PC-9 (cell line): ENCODE results near the gene PREPL. TPM values are rescaled to one million over a fixed set of nuclear protein-coding genes. Genes with fewer than 3 reads are reported as not detected.

ENCODE experiments used
- BruUV-seq: library from RNA; stranded (reverse); fragments of 400-500 nt; replicated peaks from 2 replicates; lab custom pipeline; 2021; lab: Mats Ljungman, UMichigan
- CTCF ChIA-PET: fragments of 300-600 bp; sonication (Branson Sonifier 250); formaldehyde crosslinking; loops from one replicate; lab custom pipeline; 2022; ENCODE audit warnings: antibody characterized with exemption; lab: Charles Lee
- POLR2A ChIA-PET: fragments of 300-600 bp; sonication (Branson Sonifier 250); formaldehyde crosslinking; loops from one replicate; lab custom pipeline; 2022; ENCODE audit warnings: antibody characterized with exemption; ENCODE audit not compliant: unreplicated experiment; lab: Charles Lee
- DNase-seq, 2 experiments: peaks; one replicate each; pipeline versions ENCODE4 v3.0.0 to v3.0.0-alpha.2; 2015 to 2022; ENCODE audit warnings: mixed read lengths in 1 of 2
- H2AFZ ChIP-seq: fragments of 200-600 bp; sonication (generic); 2 replicates; pipeline ENCODE4 v1.8.1; 2017; ENCODE audit warnings: antibody characterized with exemption
- H3F3A ChIP-seq: fragments of 200-600 bp; sonication (generic); 2 replicates; pipeline ENCODE4 v1.8.1; 2017; ENCODE audit warnings: antibody characterized with exemption, mild to moderate bottlenecking, low read depth; ENCODE audit not compliant: insufficient read depth
- H3K27ac ChIP-seq: fragments of 200-600 bp; sonication (generic); 2 replicates; pipeline ENCODE4 v1.6.1; 2016; ENCODE audit warnings: mixed run types
- H3K27me3 ChIP-seq: fragments of 200-600 bp; sonication (generic); 2 replicates; pipeline ENCODE4 v1.6.1; 2016; ENCODE audit warnings: low read depth, mixed run types; ENCODE audit not compliant: insufficient read depth
- H3K36me3 ChIP-seq: fragments of 200-600 bp; sonication (generic); 2 replicates; pipeline ENCODE4 v1.6.1; 2016; ENCODE audit warnings: low read depth, mixed run types
- H3K4me1 ChIP-seq: fragments of 200-600 bp; sonication (generic); replicated peaks from 2 replicates; pipeline ENCODE4 v1.6.1; 2016; ENCODE audit warnings: mixed run types; ENCODE audit not compliant: insufficient read depth
- H3K4me2 ChIP-seq: fragments of 200-600 bp; sonication (generic); 2 replicates; pipeline ENCODE4 v1.6.1; 2017; ENCODE audit warnings: mixed run types
- H3K4me3 ChIP-seq: fragments of 200-600 bp; sonication (generic); 2 replicates; pipeline ENCODE4 v1.6.1; 2016; ENCODE audit warnings: mixed run types
- H3K79me2 ChIP-seq: fragments of 200-600 bp; sonication (generic); 2 replicates; pipeline ENCODE4 v1.6.1; 2017; ENCODE audit warnings: low read depth, mixed run types
- H3K9me2 ChIP-seq: fragments of 200-600 bp; sonication (generic); 2 replicates; pipeline ENCODE4 v1.8.1; 2017; ENCODE audit warnings: mild to moderate bottlenecking; ENCODE audit not compliant: insufficient read depth
- H3K9me3 ChIP-seq: fragments of 200-600 bp; sonication (generic); 2 replicates; pipeline ENCODE4 v1.8.1; 2016; ENCODE audit warnings: low read depth; ENCODE audit not compliant: insufficient read depth
- H4K20me1 ChIP-seq: fragments of 200-600 bp; sonication (generic); 2 replicates; pipeline ENCODE4 v1.8.1; 2017; ENCODE audit not compliant: insufficient read depth
- EZH2 ChIP-seq: fragments of 200-600 bp; sonication (generic); IDR thresholded peaks from 2 replicates; pipeline ENCODE4 v1.8.0; 2017; ENCODE audit warnings: antibody characterized with exemption, low read depth
- intact Hi-C: fragments of 100-400 bp; cut with micrococcal nuclease; formaldehyde crosslinking; loops from one replicate; pipeline ENCODE4 v1.10.0; 2022; ENCODE audit not compliant: unreplicated experiment
- total RNA-seq: library from RNA; stranded (reverse); gene quantifications from 2 replicates; pipeline ENCODE4 v1.2.3, GENCODE V29; 2021
- TF ChIP-seq, protein P1 (sequence below): fragments of 200-600 bp; sonication (generic); conservative IDR thresholded peaks from 2 replicates; pipeline ENCODE4 v1.6.1; 2017; ENCODE audit warnings: mixed run types, antibody characterized with exemption, mild to moderate bottlenecking, moderate library complexity

The PREPL gene
- total RNA-seq, 1 experiment from 2014 or later, result 42.2 TPM

DNA sequence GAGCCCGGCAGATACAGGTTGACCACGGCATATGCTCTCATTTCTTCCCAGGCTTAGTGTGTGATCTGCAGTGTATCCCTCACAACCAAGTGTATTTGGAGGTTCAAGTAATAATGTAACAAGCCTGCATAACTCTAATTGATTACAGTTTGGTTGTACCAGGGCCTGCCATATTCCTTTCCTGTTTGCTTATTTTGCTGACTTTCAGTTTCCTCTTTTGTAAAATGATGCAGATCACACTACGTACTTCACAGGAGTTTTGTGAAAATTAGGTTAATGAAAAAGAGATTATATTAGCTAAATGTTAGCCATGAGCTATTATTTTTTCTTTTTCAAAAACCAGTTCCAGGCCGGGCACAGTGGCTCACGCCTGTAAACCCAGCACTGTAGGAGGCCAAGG lies 60.2 kb downstream of the PREPL start:
- H3K4me1 ChIP-seq, result no peaks in the 10 kb centered on the region
- H3K4me3 ChIP-seq, result no peak overlapping the region
- CTCF ChIA-PET, result no interaction called here

DNA sequence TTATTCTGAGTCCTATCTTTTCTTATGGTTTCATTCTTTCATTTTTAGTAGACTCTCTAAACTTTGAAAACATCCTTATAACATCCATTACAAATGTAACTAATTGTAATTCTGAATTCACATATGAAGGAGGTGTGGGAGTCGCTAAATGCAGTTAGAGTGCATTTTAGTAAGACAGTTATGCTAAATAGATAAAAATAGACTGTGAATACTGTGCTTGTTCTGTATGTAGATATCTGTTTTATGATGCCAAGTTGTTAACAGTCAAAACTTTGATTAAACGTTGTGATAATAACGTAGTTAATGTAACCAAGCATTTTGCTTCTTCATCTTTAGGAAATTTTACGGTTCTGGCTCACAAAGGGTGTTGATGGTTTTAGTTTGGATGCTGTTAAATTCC lies 61.7 kb downstream of the PREPL start:
- Histone ChIP-seq H3K4me1 (no peaks in the 10 kb centered on the region), H3K27me3 (no peaks in the 10 kb centered on the region), H4K20me1 (no peaks in the 10 kb centered on the region), H3K79me2 (no peaks in the 10 kb centered on the region), H2AFZ (no peak overlapping the region), H3K27ac (no peak overlapping the region), H3K4me2 (no peak overlapping the region), H3K9me2 (no peaks in the 10 kb centered on the region), H3K36me3 (no peaks in the 10 kb centered on the region), H3K4me3 (no peak overlapping the region), H3F3A (no peaks in the 10 kb centered on the region), H3K9me3 (no peaks in the 10 kb centered on the region)
- no peak for TF ChIP-seq EZH2
- TF ChIP-seq, protein P1, sequence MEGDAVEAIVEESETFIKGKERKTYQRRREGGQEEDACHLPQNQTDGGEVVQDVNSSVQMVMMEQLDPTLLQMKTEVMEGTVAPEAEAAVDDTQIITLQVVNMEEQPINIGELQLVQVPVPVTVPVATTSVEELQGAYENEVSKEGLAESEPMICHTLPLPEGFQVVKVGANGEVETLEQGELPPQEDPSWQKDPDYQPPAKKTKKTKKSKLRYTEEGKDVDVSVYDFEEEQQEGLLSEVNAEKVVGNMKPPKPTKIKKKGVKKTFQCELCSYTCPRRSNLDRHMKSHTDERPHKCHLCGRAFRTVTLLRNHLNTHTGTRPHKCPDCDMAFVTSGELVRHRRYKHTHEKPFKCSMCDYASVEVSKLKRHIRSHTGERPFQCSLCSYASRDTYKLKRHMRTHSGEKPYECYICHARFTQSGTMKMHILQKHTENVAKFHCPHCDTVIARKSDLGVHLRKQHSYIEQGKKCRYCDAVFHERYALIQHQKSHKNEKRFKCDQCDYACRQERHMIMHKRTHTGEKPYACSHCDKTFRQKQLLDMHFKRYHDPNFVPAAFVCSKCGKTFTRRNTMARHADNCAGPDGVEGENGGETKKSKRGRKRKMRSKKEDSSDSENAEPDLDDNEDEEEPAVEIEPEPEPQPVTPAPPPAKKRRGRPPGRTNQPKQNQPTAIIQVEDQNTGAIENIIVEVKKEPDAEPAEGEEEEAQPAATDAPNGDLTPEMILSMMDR, result no peak
- DNase-seq, result no peak
- BruUV-seq, result no TSS peak
- ChIA-PET CTCF (no interaction called here), POLR2A (no interaction called here)
- intact Hi-C loops, result no loop called here

More for the DNA sequence above, 60.2 kb downstream of the PREPL start:
- no TSS peak for BruUV-seq
- no peaks in the 10 kb centered on the region for H4K20me1 ChIP-seq
- no peak overlapping the region for H3K4me2 ChIP-seq
- intact Hi-C loops, result no loop called here
- no peaks in the 10 kb centered on the region for H3K9me3 ChIP-seq
- H3K9me2 ChIP-seq, result no peaks in the 10 kb centered on the region
- no peaks in the 10 kb centered on the region for H3K27me3 ChIP-seq
- no peak overlapping the region for H3K27ac ChIP-seq
- H3F3A ChIP-seq, result no peaks in the 10 kb centered on the region
- H2AFZ ChIP-seq, result no peak overlapping the region
- POLR2A ChIA-PET, result interaction anchor here (0.6 kb wide), 1 partner anchor 1324 kb away, joined by 3 read pairs; no protein-coding TSS in a partner anchor
- no peak for DNase-seq
- no peaks in the 10 kb centered on the region for H3K79me2 ChIP-seq
- TF ChIP-seq, protein P1, result no peak
- no peak for TF ChIP-seq EZH2
- no peaks in the 10 kb centered on the region for H3K36me3 ChIP-seq

DNA sequence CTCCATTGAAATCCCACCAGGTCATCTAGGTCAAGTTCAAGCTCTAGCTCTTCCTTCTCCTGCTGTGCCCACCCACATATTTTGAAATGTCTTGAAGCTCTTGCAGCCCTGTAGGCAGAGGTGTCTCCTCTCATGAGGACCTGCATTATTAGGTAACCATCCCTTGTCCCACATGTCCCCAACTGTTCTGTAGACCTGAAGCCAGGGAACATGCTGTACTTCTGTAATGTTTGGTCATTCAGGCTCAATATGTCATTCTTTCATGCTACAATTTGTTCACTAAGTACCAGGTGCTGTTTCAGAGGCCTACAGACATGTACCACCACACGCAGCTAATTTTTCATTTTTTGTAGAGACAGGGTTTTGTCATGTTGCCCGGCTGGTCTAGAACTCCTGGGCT lies 63.9 kb downstream of the PREPL start:
- Histone ChIP-seq H3K4me2 (no peak overlapping the region), H3K36me3 (no peaks in the 10 kb centered on the region), H3K27ac (no peak overlapping the region), H3K27me3 (no peaks in the 10 kb centered on the region), H3F3A (peaks cover 2% of the 10 kb centered on the region; the same call in 1 of the 2 replicates), H2AFZ (no peak overlapping the region), H3K4me3 (no peak overlapping the region), H3K9me2 (no peaks in the 10 kb centered on the region), H3K9me3 (no peaks in the 10 kb centered on the region), H4K20me1 (no peaks in the 10 kb centered on the region), H3K79me2 (no peaks in the 10 kb centered on the region), H3K4me1 (peaks cover 5% of the 10 kb centered on the region)
- no peak for DNase-seq
- intact Hi-C loops, result no loop called here
- CTCF ChIA-PET, result no interaction called here
- TF ChIP-seq, protein P1, result no peak
- TF ChIP-seq EZH2, result no peak
- no TSS peak for BruUV-seq
- POLR2A ChIA-PET, result no interaction called here
